GM15510 (cell line): ENCODE results near the gene DDHD1.

Experiments
- POLR2A ChIP-seq: IDR thresholded peaks from 3 replicates; pipeline ENCODE4 v1.6.1; 2011; ENCODE audit warnings: borderline replicate concordance; ENCODE audit not compliant: insufficient read length; ENCODE audit errors: extremely low read depth

Gene DDHD1

GRCh38 chr14:53020193-53020932, 132.8 kb downstream of the DDHD1 start:
- no peak for TF ChIP-seq POLR2A

GRCh38 chr14:53019406-53019805, 133.7 kb downstream of the DDHD1 start:
- no peak for TF ChIP-seq POLR2A

- TF ChIP-seq POLR2A: no peak
Measured at GRCh38 chr14:53017837-53018236, 135.3 kb downstream of the DDHD1 start.

GRCh38 chr14:53016919-53017318, 136.2 kb downstream of the DDHD1 start:
- no peak for TF ChIP-seq POLR2A

- TF ChIP-seq POLR2A: no peak
Measured at GRCh38 chr14:53016491-53016890, 136.6 kb downstream of the DDHD1 start.

- TF ChIP-seq POLR2A: no peak
Measured at GRCh38 chr14:53011053-53011462, 142.1 kb downstream of the DDHD1 start.

- no peak for TF ChIP-seq POLR2A
Measured at GRCh38 chr14:53010193-53011040, 142.7 kb downstream of the DDHD1 start.

GRCh38 chr14:53006931-53007562, 146.1 kb downstream of the DDHD1 start:
- no peak for TF ChIP-seq POLR2A

GRCh38 chr14:53004976-53005375, 148.1 kb downstream of the DDHD1 start:
- TF ChIP-seq POLR2A: no peak

- no peak for TF ChIP-seq POLR2A
Measured at GRCh38 chr14:53003776-53004175, 149.3 kb downstream of the DDHD1 start.

GRCh38 chr14:53002576-53002975, 150.5 kb downstream of the DDHD1 start:
- TF ChIP-seq POLR2A: no peak

- TF ChIP-seq POLR2A: no peak
Measured at GRCh38 chr14:53001787-53002378, 151.2 kb downstream of the DDHD1 start.

GRCh38 chr14:52998376-52999015, 154.6 kb downstream of the DDHD1 start:
- TF ChIP-seq POLR2A: no peak

- TF ChIP-seq POLR2A: no peak
Measured at GRCh38 chr14:52996493-52996892, 156.6 kb downstream of the DDHD1 start.
